Measurements from ENCODE around the gene SON.

Gene SON

GRCh38 chr21:33522297-33522952 is 20.4 kb upstream of the SON start:
- Histone ChIP-seq H3K36me3 (ENCODE audit: control insufficient read depth, insufficient read depth, low read length) (peaks cover 6% of the 10 kb centered on the region), H3K27me3 (ENCODE audit: control insufficient read depth, insufficient read depth, low read length) (no peaks in the 10 kb centered on the region)

DNA sequence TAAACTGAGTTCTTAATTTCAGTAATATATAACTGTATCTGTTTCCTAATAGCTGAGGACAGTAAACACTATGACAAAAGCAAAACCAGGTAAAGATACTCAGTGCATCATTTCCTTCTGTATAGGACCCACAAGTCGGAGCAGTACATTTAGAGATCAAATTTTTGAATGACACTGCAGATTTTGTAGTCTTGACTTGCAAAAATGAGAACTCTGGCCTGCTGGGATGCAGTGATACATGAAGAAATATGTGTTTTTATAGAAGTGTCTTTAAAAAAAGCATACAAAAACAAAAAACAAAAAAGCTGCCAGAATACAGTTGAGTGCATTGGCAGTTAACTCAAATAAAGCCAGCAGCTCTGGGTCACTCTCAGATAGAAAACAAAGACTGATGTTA is 19.9 kb upstream of the SON start:
- no peak overlapping the region for H3K9ac ChIP-seq (ENCODE audit: low read length)
- peaks cover 7% of the 10 kb centered on the region for H3K36me3 ChIP-seq (ENCODE audit: control insufficient read depth, insufficient read depth, low read length)
- no peaks in the 10 kb centered on the region for H3K27me3 ChIP-seq (ENCODE audit: control insufficient read depth, insufficient read depth, low read length)
- H3K4me1 ChIP-seq (ENCODE audit: control insufficient read depth, insufficient read depth, low read length), result no peaks in the 10 kb centered on the region
- no peak overlapping the region for H3K4me3 ChIP-seq (ENCODE audit: low read length)
- H3K9me3 ChIP-seq (ENCODE audit: control insufficient read depth, low read length), result no peaks in the 10 kb centered on the region

More at GRCh38 chr21:33522297-33522952, 20.4 kb upstream of the SON start:
- Histone ChIP-seq H3K9me3 (ENCODE audit: control insufficient read depth, low read length) (no peaks in the 10 kb centered on the region), H3K4me1 (ENCODE audit: control insufficient read depth, insufficient read depth, low read length) (no peaks in the 10 kb centered on the region), H3K9ac (ENCODE audit: low read length) (no peak overlapping the region), H3K4me3 (ENCODE audit: low read length) (no peak overlapping the region)

GRCh38 chr21:33531007-33531406 is 11.8 kb upstream of the SON start:
- H3K4me3 ChIP-seq (ENCODE audit: low read length), result no peak overlapping the region
- H3K27me3 ChIP-seq (ENCODE audit: control insufficient read depth, insufficient read depth, low read length), result no peaks in the 10 kb centered on the region
- H3K9ac ChIP-seq (ENCODE audit: low read length), result no peak overlapping the region
- H3K9me3 ChIP-seq (ENCODE audit: control insufficient read depth, low read length), result no peaks in the 10 kb centered on the region
- no peaks in the 10 kb centered on the region for H3K4me1 ChIP-seq (ENCODE audit: control insufficient read depth, insufficient read depth, low read length)
- H3K36me3 ChIP-seq (ENCODE audit: control insufficient read depth, insufficient read depth, low read length), result peaks cover 12% of the 10 kb centered on the region

DNA sequence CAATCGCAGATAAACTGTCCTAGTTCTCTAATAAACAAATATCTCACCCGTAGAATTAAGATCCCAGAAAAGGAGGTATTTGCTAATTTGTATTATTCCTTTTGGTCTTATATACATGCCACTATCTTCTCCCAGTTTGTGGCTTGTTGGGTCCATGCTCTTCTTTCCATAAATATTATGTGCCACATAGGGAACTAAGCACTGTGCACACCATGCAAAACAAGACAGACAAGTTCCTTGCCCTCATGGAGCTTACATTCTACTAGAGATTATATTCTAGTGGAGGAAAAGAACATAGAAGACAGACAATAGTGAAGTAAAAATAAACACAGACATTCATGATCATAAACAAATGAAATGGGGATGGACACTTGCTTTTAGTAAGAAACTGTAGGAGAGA is 5.6 kb upstream of the SON start:
- Histone ChIP-seq H3K4me1 (ENCODE audit: control insufficient read depth, insufficient read depth, low read length) (peaks cover 13% of the 10 kb centered on the region), H3K36me3 (ENCODE audit: control insufficient read depth, insufficient read depth, low read length) (no peaks in the 10 kb centered on the region), H3K9me3 (ENCODE audit: control insufficient read depth, low read length) (no peaks in the 10 kb centered on the region), H3K27me3 (ENCODE audit: control insufficient read depth, insufficient read depth, low read length) (no peaks in the 10 kb centered on the region), H3K9ac (ENCODE audit: low read length) (no peak overlapping the region), H3K4me3 (ENCODE audit: low read length) (no peak overlapping the region)

GRCh38 chr21:33539616-33540015 is 3.2 kb upstream of the SON start:
- H3K9ac ChIP-seq (ENCODE audit: low read length), result no peak overlapping the region

GRCh38 chr21:33540711-33541104 is 2.1 kb upstream of the SON start:
- Histone ChIP-seq H3K4me3 (ENCODE audit: low read length) (no peak overlapping the region), H3K36me3 (ENCODE audit: control insufficient read depth, insufficient read depth, low read length) (no peaks in the 10 kb centered on the region), H3K9ac (ENCODE audit: low read length) (no peak overlapping the region), H3K9me3 (ENCODE audit: control insufficient read depth, low read length) (no peaks in the 10 kb centered on the region), H3K27me3 (ENCODE audit: control insufficient read depth, insufficient read depth, low read length) (no peaks in the 10 kb centered on the region), H3K4me1 (ENCODE audit: control insufficient read depth, insufficient read depth, low read length) (peaks cover 18% of the 10 kb centered on the region)

More at GRCh38 chr21:33539616-33540015, 3.2 kb upstream of the SON start:
- H3K9me3 ChIP-seq (ENCODE audit: control insufficient read depth, low read length), result no peaks in the 10 kb centered on the region
- no peaks in the 10 kb centered on the region for H3K27me3 ChIP-seq (ENCODE audit: control insufficient read depth, insufficient read depth, low read length)
- no peaks in the 10 kb centered on the region for H3K36me3 ChIP-seq (ENCODE audit: control insufficient read depth, insufficient read depth, low read length)
- peaks cover 13% of the 10 kb centered on the region for H3K4me1 ChIP-seq (ENCODE audit: control insufficient read depth, insufficient read depth, low read length)
- no peak overlapping the region for H3K4me3 ChIP-seq (ENCODE audit: low read length)

DNA sequence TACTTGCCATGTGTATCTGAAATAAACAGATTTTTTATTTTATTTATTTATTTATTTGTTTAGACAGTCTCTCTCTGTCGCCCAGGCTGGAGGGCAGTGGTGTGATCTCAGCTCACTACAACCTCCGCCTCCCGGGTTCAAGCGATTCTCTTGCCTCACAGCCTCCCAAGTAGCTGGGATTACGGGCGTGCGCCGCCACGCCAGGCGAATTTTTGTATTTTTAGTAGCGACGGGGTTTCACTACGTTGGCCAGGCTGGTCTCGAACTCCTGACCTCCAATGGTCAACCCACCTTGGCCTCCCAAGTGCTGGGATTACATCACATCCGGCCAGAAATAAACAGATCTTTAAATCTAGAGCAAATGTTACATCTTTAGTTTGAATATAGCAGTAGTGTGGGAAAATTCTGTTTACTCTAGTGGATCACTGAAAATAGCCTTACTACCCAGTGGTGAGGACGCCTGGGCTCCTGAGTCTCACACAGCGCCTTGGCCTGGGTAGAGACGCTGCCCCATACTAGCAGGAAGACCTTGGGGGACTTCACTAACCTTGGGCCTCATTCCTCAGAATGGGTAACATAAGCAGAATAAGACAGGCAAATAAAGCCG is 1.6 kb upstream of the SON start:
- Histone ChIP-seq H3K4me1 (ENCODE audit: control insufficient read depth, insufficient read depth, low read length) (peaks cover 21% of the 10 kb centered on the region), H3K9ac (ENCODE audit: low read length) (peak overlapping the region; percentile 100), H3K4me3 (ENCODE audit: low read length) (peak overlapping the region; percentile 93)

DNA sequence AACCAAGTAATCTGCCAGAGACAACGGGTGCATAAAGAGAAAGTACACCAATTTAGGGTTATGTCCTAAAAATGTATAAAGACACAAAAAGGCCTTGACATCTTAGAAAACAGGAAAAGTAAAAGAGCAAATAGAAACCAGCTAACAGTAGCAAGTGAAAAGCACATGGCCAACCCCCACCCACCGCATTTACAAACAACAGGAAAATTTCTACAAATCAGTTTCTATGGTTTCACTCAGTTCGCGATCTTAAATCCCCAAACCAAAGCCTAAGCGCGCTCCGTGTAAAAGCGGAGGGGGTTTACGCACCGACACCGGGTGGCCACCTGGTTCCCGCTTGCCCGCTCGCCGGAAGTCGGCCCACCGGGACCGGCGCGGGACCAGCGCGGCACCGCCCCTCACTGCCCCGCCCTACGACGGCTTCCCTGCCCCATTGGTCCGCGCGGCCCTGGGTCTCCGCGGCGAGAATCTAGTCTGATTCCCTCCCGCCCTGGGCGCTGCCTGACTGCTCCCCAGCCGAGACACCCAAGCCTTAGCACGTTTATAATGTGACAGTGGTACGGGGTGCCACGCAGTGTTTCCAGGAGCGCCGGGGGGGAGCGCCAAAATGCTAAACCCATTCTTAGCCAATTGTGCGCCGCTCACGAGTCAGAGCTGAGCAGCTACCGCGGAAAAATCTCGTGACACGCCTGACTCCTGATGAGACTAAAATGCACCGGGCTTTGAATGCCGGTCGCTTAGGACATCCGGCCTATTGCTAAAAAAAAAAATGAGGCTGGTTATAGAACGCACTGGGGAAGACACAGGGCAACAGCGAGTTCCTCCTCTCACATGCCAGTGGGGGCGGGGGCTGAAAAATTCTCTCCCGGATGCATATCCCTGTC is 840 bp upstream of the SON start, which contains the start of gene GART:
Gene GART, minus strand, starts transcription at position 362 of the 884 bp plus-strand sequence. CDS start 2,802 bp downstream, outside the sequence.
- peak within 1 kb of the TSS; percentile 94 for H3K4me3 ChIP-seq (ENCODE audit: low read length)
- peaks cover 21% of the 10 kb centered on the region for H3K4me1 ChIP-seq (ENCODE audit: control insufficient read depth, insufficient read depth, low read length)
- H3K27me3 ChIP-seq (ENCODE audit: control insufficient read depth, insufficient read depth, low read length), result no peaks in the 10 kb centered on the region
- peak within 1 kb of the TSS; percentile 100 for H3K9ac ChIP-seq (ENCODE audit: low read length)
- H3K9me3 ChIP-seq (ENCODE audit: control insufficient read depth, low read length), result no peaks in the 10 kb centered on the region
- no peaks in the 10 kb centered on the region for H3K36me3 ChIP-seq (ENCODE audit: control insufficient read depth, insufficient read depth, low read length)

More for the DNA sequence above, 1.6 kb upstream of the SON start:
- no peaks in the 10 kb centered on the region for H3K36me3 ChIP-seq (ENCODE audit: control insufficient read depth, insufficient read depth, low read length)
- H3K27me3 ChIP-seq (ENCODE audit: control insufficient read depth, insufficient read depth, low read length), result no peaks in the 10 kb centered on the region
- H3K9me3 ChIP-seq (ENCODE audit: control insufficient read depth, low read length), result no peaks in the 10 kb centered on the region

- peak overlapping the region; percentile 94 for H3K4me3 ChIP-seq (ENCODE audit: low read length)
- peaks cover 1% of the 10 kb centered on the region for H3K36me3 ChIP-seq (ENCODE audit: control insufficient read depth, insufficient read depth, low read length)
- peak overlapping the region; percentile 100 for H3K9ac ChIP-seq (ENCODE audit: low read length)
- H3K9me3 ChIP-seq (ENCODE audit: control insufficient read depth, low read length), result no peaks in the 10 kb centered on the region
- H3K4me1 ChIP-seq (ENCODE audit: control insufficient read depth, insufficient read depth, low read length), result peaks cover 21% of the 10 kb centered on the region
- no peaks in the 10 kb centered on the region for H3K27me3 ChIP-seq (ENCODE audit: control insufficient read depth, insufficient read depth, low read length)
Measured at GRCh38 chr21:33543505-33544129, 779 bp downstream of the SON start.

GRCh38 chr21:33544451-33545195 is 1.8 kb downstream of the SON start:
- Histone ChIP-seq H3K27me3 (ENCODE audit: control insufficient read depth, insufficient read depth, low read length) (no peaks in the 10 kb centered on the region), H3K4me3 (ENCODE audit: low read length) (peak overlapping the region; percentile 94), H3K36me3 (ENCODE audit: control insufficient read depth, insufficient read depth, low read length) (peaks cover 3% of the 10 kb centered on the region), H3K4me1 (ENCODE audit: control insufficient read depth, insufficient read depth, low read length) (peaks cover 21% of the 10 kb centered on the region), H3K9ac (ENCODE audit: low read length) (peak overlapping the region; percentile 100), H3K9me3 (ENCODE audit: control insufficient read depth, low read length) (no peaks in the 10 kb centered on the region)

- Histone ChIP-seq H3K36me3 (ENCODE audit: control insufficient read depth, insufficient read depth, low read length) (peaks cover 16% of the 10 kb centered on the region), H3K27me3 (ENCODE audit: control insufficient read depth, insufficient read depth, low read length) (no peaks in the 10 kb centered on the region), H3K9ac (ENCODE audit: low read length) (no peak overlapping the region), H3K4me3 (ENCODE audit: low read length) (no peak overlapping the region), H3K9me3 (ENCODE audit: control insufficient read depth, low read length) (no peaks in the 10 kb centered on the region), H3K4me1 (ENCODE audit: control insufficient read depth, insufficient read depth, low read length) (peaks cover 11% of the 10 kb centered on the region)
Measured at GRCh38 chr21:33546086-33546485, 3.2 kb downstream of the SON start.
